Gastroesophageal sphincter (tissue), 4 donors: ENCODE measurements around the gene WDR5B. TPM values are rescaled to one million over a fixed set of nuclear protein-coding genes. Genes with fewer than 3 reads are reported as not detected.

ENCODE experiments used
- ATAC-seq: fragments of 150-250 bp; one replicate; pipeline ENCODE4 v1.9.1; 2016; ENCODE audit warnings: mild to moderate bottlenecking, moderate library complexity
- H3K27ac ChIP-seq, 4 donors: fragments of 200-600 bp; sonication (generic) in 3 of 4; 1 replicate in 3 of 4; 2 replicates in 1 of 4; pipeline ENCODE4 v1.5.1; 2016 to 2019
- H3K27me3 ChIP-seq: fragments of 200-600 bp; sonication (generic); one replicate; pipeline ENCODE4 v1.5.1; 2019
- H3K36me3 ChIP-seq, 2 donors: fragments of 200-600 bp; sonication (generic); one replicate each; pipeline ENCODE4 v1.5.1; 2019; ENCODE audit warnings: control low read depth in 1 of 2
- H3K4me1 ChIP-seq, 3 donors: fragments of 200-600 bp; sonication (generic); 1 replicate in 2 of 3; 2 replicates in 1 of 3; pipeline ENCODE4 v1.5.1; 2016 to 2019; ENCODE audit warnings: control low read depth in 2 of 3
- H3K4me3 ChIP-seq, 2 donors: fragments of 200-600 bp; sonication (generic); one replicate each; pipeline ENCODE4 v1.5.1; 2019; ENCODE audit warnings: mild to moderate bottlenecking in 1 of 2, moderate library complexity in 1 of 2
- H3K9me3 ChIP-seq, 3 donors: fragments of 200-600 bp; sonication (generic); one replicate each; pipeline ENCODE4 v1.5.1; 2017 to 2019; ENCODE audit warnings: control low read depth in 2 of 3
- CTCF ChIP-seq, 4 experiments: fragments of 200-600 bp in 2 of 4; fragments of 450-650 bp in 2 of 4; sonication (generic) in 1 of 4; IDR thresholded peaks; one replicate each; pipeline ENCODE4 v1.5.1; 2017 to 2019; ENCODE audit warnings: antibody characterized with exemption in 4 of 4, mild to moderate bottlenecking in 2 of 4, moderate library complexity in 2 of 4
- EP300 ChIP-seq: sonication (generic); formaldehyde crosslinking; IDR thresholded peaks from one replicate; pipeline ENCODE4 v1.6.1; 2017; ENCODE audit warnings: antibody characterized with exemption, mild to moderate bottlenecking
- POLR2A ChIP-seq, 2 donors: fragments of 450-650 bp; IDR thresholded peaks; one replicate each; pipeline ENCODE4 v1.6.1; 2017; ENCODE audit warnings: antibody characterized with exemption in 2 of 2, mild to moderate bottlenecking in 2 of 2, moderate library complexity in 1 of 2
- POLR2AphosphoS5 ChIP-seq: sonication (generic); formaldehyde crosslinking; IDR thresholded peaks from one replicate; pipeline ENCODE4 v1.6.1; 2017; ENCODE audit warnings: antibody characterized with exemption
- WGBS, 2 donors: methylation state at CpG; one replicate each; pipeline ENCODE4 v1.1.5; 2018; ENCODE audit warnings: low coverage in 1 of 2; 5-methylcytosine and 5-hydroxymethylcytosine counted together
- total RNA-seq, 4 donors: library from RNA; depleted of rRNA; stranded (reverse); fragments of >200 nt; gene quantifications; one replicate each; pipeline ENCODE4 v1.1.0, GENCODE V29; 2016

The WDR5B gene
- 1 to 10 TPM; 3.7 to 7.5 (median 4.1) TPM for total RNA-seq

- ATAC-seq: peak; percentile 96
- TF ChIP-seq POLR2A (IDR thresholded peaks at IDR 0.05) (peak; percentile 58 to 67), CTCF (IDR thresholded peaks at IDR 0.05) (peak in 2 of 4 experiments; percentile 16 to 31), EP300 (no peak), POLR2AphosphoS5 (peak; percentile 70)
- Histone ChIP-seq H3K4me3 (peak within 1 kb of the TSS; percentile 60 to 72), H3K9me3 (no peaks in the 10 kb centered on the region), H3K27ac (peak within 1 kb of the TSS; percentile 78 to 87 (median 85)), H3K27me3 (no peaks in the 10 kb centered on the region), H3K4me1 (peaks cover 3 to 42% (median 7%) of the 10 kb centered on the region in 3 donors), H3K36me3 (peaks cover 0 to 21% of the 10 kb centered on the region in 2 donors)
- WGBS, 2 donors: 1% methylated on average over 20 to 23 of the region's 48 CpGs
Measured at GRCh38 chr3:122415762-122416654, at the start of gene WDR5B. TSS of gene WDR5B (minus strand) at chr3:122416062. CDS start at chr3:122415528, 534 bp downstream.

GRCh38 chr3:122464659-122465058 lies 48.8 kb upstream of the WDR5B start:
- no peaks in the 10 kb centered on the region for H3K27me3 ChIP-seq
- peaks cover 0 to 6% (median 0%) of the 10 kb centered on the region in 3 donors for H3K4me1 ChIP-seq
- no peak overlapping the region for H3K27ac ChIP-seq
- TF ChIP-seq EP300: no peak
- no peak for TF ChIP-seq POLR2AphosphoS5
- TF ChIP-seq POLR2A (IDR thresholded peaks at IDR 0.05): no peak
- TF ChIP-seq CTCF (IDR thresholded peaks at IDR 0.05): no peak
- no peak overlapping the region for H3K4me3 ChIP-seq
- ATAC-seq: no peak
- WGBS, 2 donors: 92 to 100% methylated on average over 1 of the region's 1 CpG
- H3K9me3 ChIP-seq: no peaks in the 10 kb centered on the region
- peaks cover 0 to 68% of the 10 kb centered on the region in 2 donors for H3K36me3 ChIP-seq

DNA sequence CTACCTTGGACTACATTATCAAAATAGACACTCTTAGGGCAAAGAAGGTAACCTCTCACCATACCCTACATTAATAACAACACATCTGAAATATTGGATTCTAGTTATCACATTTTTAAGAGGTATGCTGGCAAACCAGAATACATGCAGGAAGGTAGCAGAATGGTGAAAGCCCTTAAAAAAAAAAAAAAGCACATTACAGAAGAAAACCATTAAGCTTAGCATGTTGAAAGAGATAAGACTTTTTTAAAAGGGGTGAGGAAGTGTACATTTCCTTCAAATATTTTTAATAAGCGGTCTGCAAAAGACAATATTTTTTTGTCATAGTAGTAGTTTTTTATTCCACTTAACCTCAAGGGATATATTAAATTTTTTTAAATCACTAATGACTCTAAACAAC lies 46.5 kb upstream of the WDR5B start:
- no peak overlapping the region for H3K4me3 ChIP-seq
- no peak for ATAC-seq
- no peaks in the 10 kb centered on the region for H3K27me3 ChIP-seq
- WGBS, 2 donors: 83 to 86% methylated on average over 1 of the region's 1 CpG
- peaks cover 0 to 91% of the 10 kb centered on the region in 2 donors for H3K36me3 ChIP-seq
- TF ChIP-seq POLR2AphosphoS5: no peak
- TF ChIP-seq EP300: no peak
- no peak for TF ChIP-seq POLR2A (IDR thresholded peaks at IDR 0.05)
- H3K9me3 ChIP-seq: no peaks in the 10 kb centered on the region
- no peaks in the 10 kb centered on the region for H3K4me1 ChIP-seq
- no peak overlapping the region for H3K27ac ChIP-seq

DNA sequence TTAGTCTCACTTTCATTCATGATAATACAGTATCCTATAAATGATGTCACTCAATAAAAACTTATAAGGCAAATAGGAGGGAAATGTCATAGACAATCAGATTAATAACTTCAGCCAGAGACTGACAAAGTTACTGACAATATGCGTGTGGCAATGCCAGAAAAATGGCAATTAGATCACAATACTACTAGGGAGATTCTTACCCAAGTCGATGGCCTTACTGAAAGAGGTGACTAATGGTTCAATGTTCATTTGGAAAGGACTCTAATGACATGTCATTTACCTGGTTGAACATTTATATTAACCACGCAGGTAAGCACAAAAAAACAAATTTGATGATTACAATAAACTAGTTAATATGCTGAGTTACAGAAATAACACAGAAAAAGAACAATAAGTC lies 45.9 kb upstream of the WDR5B start:
- H3K27me3 ChIP-seq: no peaks in the 10 kb centered on the region
- H3K4me3 ChIP-seq: no peak overlapping the region
- no peak overlapping the region for H3K27ac ChIP-seq
- peaks cover 0 to 91% of the 10 kb centered on the region in 2 donors for H3K36me3 ChIP-seq
- H3K4me1 ChIP-seq: no peaks in the 10 kb centered on the region
- no peak for ATAC-seq
- TF ChIP-seq POLR2AphosphoS5 (no peak), EP300 (no peak), POLR2A (IDR thresholded peaks at IDR 0.05) (no peak), CTCF (IDR thresholded peaks at IDR 0.05) (no peak)
- WGBS, 2 donors: 76 to 86% methylated on average over 2 to 3 of the region's 3 CpGs
- H3K9me3 ChIP-seq: no peaks in the 10 kb centered on the region

- H3K4me3 ChIP-seq: no peak overlapping the region
- peak; percentile 50 for ATAC-seq
- WGBS, 2 donors: 30 to 48% methylated on average over 3 to 4 of the region's 4 CpGs
Measured at GRCh38 chr3:122458992-122459391, 43.1 kb upstream of the WDR5B start.

More at GRCh38 chr3:122458992-122459391, 43.1 kb upstream of the WDR5B start:
- no peak for TF ChIP-seq POLR2AphosphoS5
- TF ChIP-seq CTCF (IDR thresholded peaks at IDR 0.05): peak in 3 of 4 experiments; percentile 8 to 37 (median 35)
- Histone ChIP-seq H3K36me3 (peaks cover 0 to 86% of the 10 kb centered on the region in 2 donors), H3K27me3 (no peaks in the 10 kb centered on the region), H3K9me3 (no peaks in the 10 kb centered on the region), H3K27ac (no peak overlapping the region), H3K4me1 (no peaks in the 10 kb centered on the region)
